Endometrial microvascular endothelial cells (primary cell): ENCODE results near the gene CCDC57. TPM values are rescaled to one million over a fixed set of nuclear protein-coding genes. Genes with fewer than 3 reads are reported as not detected.

ENCODE experiments used
- in situ Hi-C: cut with HindIII; loops from 2 replicates; pipeline ENCODE4 v1.10.0; 2017; ENCODE audit warnings: low sequenced_read_pairs, low pct_unique_long_range_greater_than_20kb; ENCODE audit errors: inconsistent ontology term
- total RNA-seq: library from RNA; depleted of rRNA; stranded (reverse); fragments of >200 nt; gene quantifications from one replicate; pipeline ENCODE4 v1.2.3, GENCODE V29; 2015; ENCODE audit errors: inconsistent ontology term

CCDC57 gene
- total RNA-seq, 1 donor from 2014 or later = 3.1 TPM

DNA sequence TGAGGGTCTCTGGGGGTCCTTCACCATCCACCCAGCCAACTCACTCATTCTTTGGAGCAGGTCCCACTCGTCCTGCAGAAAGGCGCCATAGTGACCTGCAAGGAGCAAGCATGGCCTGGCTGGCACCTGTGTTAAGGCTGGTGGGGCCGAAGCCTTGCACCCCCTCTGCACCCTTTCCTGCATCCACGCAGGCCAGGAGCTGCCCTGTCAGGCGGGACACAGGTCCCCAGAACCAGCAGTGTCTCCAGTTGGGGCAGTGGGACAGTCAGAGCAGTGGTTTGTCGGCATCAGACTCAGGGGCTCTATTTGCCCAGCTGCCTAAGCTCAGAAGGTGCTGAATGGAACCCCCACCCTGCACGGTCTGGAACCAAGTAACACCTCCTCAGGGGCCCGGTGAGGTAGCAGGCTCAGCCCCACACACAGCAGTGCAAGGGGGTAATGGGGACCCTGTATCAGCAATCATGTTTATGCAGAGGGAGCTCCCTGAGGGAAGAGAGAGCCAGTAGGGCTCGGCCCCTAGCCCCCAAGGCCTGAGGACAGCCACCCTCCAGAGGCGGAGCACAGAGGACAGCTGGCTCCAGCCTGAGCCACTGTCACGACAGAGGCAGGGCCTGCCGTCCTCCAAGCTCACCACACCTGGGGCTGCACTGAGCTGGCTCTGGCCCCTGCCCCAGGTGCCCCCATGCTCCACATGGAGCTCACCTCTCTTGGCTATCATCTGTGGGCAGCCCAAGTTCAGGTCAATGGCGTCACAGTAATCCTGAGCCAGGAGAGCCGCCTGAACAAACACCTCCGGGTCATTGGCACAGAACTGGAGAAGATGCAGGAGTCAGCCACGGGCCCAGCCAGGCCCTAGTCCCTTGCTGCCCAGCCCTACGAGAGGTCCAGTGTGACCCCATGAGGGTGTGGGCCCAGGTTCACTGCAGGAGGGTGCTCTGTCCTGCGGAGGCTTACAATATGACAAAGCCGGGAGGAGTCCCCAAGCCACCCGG is 148.9 kb downstream of the CCDC57 start:
- in situ Hi-C loops = no loop called here

DNA sequence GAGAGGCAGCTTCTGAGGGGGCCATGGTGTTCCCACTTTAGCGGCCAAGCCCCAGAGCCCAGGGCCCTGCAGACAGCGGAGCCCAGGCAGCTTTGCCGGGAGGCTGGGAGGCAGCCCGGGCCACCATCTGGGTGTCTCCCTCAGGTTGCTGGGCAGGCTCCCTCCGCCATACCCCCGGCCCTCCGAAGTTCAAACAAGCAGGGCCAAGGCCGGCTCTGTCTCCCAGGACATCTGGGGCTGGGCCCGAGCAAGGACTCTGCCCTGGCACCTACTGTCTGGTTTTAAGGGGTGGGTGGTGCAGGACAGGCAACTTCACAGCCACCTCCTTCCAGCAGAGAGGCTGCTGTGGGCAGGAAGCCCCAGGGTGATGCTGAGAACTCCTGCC is 149.7 kb downstream of the CCDC57 start:
- in situ Hi-C loops = no loop called here

DNA sequence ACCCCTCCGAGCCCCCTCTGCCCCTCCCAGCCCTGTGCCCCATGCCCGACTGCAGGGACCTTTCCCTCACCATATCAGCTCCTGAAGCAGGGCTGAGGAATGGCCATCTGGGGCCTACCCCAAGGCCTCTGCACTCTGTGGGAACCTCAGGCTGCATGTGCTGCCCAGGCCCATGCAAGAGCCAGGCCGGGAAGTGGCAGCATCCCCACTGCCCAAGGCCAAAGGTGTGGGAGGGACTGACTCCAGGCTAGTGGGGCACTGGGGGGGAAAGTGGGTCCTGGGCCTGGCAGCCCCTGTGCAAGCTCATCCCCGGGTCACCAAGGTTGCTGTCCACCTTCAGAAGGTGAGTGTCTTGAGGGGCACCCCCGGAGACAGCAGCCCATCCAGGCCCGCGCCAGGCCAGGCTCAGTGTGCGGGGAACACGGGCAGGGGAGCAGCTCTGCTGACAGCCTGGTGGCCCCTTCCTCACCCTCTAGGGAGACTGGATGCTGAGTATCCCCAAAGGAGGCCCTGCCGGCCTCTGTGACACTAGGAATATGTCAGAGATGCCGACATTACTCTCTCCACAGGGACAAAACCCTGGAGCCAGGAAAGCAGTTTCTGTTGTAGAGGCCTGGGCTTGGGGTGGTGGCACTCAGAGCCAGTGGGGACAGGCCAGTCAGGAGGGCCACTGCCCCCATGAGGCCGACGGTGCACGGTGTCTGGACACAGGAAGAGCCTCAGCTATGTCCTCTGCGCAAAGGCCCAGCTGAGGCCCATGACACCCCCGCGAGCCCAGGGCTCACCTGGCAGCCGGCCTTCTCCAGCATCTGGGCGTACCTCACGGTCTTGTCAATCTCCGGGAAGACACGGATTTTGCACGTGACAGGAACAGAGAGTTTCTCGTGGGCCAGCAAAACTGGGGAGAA is 150.3 kb downstream of the CCDC57 start:
- in situ Hi-C loops = no loop called here

DNA sequence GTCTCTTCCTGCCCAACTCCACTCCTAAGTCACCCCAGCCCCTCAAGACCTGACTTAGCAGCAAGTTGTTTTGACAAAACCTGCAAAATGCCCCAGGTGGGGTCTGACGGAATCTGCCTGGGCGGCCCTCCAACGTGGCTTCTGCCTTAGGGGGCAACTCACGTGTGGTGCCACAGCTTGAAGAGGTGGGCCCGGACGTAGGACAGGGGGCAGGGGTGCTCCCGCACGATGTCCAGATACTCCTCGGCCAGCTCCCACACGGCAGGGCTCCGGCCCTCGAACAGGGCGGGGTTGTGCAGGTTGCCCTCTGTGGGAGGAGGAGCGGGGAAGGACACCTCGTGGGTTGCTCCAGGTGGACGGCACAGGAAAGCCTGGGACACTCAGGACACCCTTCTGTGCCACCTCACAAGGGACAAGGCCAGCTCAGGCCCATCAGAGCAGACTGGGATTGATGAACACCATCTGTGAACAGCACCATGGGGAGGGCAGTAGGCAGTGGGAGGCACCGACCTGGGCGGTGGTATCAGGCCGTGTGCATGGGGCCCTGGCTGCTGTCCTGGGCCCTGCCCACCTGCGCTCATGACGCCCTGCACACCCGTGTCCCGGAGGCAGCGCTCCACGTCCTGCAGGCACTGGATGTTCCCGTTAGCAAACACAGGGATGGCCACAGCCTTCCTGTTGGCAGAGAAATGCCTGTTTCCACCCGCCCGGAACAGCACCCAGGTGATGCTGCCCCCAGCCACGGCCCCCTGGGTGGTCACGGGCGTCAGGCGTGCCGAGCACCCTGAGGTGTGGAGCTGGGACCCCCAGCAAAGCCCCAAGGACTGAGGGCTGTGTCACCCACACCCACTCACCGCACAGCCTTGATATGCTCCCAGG is 151.4 kb downstream of the CCDC57 start:
- in situ Hi-C loops = no loop called here

DNA sequence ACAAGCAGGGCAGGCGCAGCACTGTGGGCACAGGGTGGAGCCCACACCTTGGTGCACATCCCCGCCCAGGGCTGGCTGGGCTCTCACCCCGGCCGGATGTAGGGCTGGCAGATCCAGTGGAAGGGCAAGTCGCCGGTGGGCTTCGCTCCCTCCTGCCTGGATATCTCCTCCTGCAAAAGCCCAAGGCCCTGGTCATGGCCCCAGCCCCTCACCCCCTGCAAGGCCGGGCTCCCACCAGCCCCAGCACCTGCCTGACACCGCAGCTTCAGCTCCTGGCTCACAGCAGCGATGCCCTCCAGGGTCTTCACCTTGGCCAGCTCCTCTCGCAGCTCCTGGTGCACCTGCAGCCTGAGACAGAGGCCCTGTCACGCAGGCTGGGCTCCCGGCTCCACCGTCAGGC is 152.0 kb downstream of the CCDC57 start:
- in situ Hi-C loops = no loop called here

DNA sequence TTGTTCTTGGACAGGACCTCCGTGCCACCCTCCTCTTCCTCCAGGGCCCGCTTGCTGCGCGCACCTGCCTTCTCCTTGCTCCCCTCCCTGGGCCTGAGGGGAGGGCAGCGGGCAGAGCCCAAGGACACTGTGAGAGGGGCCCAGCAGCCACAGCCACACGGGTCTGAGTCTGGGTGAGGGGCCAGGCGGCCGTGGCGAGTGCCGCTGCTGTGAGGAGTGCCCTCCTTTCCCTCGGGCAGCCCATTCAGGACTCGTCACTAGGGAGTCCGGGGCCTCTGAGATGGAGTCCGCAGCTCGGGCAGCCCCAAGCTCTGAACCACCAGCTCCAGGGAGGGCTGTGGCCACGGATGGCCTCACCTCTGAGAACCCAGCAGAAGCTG is 152.7 kb downstream of the CCDC57 start:
- in situ Hi-C loops = no loop called here

DNA sequence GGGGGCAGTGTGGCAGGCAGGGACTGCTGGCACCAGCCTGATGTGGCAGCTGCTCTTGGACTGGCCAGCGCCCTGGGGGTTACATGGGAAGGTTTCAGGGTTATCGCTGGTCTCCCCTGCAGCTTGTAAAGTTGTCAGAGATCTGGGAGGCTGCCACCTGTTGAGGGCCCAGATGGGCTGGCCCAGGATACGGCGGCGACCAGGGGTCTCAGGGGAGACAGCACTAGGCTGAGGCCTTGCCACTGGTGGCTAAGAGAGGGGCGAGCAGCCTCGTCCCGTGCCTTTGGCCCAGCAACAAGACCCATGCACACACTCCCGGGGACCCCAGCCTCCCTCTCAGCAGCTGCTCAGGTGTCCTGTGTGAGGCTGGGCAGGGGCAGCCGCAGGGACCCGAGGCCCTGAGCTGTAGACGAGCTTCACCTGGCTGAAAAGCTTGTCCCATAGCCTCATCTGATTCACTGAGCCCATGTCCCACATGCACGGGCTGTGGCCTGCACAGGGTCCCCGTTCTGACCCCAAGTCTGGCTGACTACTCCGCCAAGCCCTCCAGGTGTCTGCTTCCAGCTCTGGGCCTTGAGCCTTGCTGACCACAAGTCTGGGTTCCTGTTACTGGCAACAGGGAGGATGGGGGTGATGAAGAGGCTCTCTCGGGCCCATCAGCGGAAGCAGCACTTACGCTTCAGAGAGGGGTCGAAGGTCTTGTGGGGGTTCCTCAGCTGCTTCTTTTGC is 153.2 kb downstream of the CCDC57 start:
- in situ Hi-C loops = no loop called here

DNA sequence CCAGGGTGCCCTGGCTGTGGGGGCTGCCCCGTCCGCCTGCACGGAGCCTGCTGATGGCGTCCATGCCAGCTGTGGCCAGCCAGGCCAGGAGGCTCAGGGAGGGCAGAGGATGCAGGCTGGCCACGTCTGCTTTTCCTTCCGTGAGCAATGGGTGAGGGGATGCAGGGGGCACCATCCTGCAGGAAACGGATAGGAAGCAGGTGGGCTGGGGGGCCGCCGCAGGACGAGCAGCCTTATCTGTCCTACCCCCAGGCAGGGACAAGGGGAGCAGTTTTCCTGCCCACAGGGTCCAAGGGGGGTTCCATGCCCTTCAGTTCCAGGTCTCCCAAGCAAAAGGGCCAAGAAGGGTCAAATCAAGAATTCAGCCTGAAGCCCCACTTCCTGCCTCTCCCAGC is 153.8 kb downstream of the CCDC57 start:
- in situ Hi-C loops = no loop called here

DNA sequence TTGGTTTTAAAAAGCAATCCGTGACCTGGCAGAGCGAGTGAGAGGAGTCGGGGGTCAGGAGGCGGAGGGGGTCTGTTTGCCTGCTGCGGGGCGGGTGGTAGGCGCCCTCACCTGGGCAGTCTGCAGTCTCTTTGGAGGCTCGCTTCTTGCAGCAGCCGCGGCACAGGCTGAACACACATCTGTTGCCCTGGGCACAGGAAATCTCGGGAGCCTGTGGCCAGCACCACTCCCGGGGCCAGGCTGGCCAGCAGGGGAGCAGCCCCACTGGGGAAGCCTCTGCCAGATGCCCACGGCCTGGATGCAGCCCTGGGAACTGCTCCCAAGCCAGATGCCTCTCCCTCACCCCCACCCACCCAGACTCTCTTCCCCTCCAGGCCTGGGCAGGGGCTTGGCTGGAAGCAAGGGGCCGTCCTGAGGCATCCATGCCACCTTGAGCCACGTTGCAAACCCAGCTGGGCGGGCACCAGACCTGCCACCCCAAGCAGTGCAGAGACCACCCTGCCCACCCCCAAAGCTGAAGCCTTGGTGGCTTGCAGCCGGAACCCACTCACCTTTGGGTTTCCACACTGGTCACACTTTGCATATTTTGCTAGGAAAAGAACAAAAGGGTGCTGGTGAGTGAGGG is 154.3 kb downstream of the CCDC57 start:
- in situ Hi-C loops = no loop called here

DNA sequence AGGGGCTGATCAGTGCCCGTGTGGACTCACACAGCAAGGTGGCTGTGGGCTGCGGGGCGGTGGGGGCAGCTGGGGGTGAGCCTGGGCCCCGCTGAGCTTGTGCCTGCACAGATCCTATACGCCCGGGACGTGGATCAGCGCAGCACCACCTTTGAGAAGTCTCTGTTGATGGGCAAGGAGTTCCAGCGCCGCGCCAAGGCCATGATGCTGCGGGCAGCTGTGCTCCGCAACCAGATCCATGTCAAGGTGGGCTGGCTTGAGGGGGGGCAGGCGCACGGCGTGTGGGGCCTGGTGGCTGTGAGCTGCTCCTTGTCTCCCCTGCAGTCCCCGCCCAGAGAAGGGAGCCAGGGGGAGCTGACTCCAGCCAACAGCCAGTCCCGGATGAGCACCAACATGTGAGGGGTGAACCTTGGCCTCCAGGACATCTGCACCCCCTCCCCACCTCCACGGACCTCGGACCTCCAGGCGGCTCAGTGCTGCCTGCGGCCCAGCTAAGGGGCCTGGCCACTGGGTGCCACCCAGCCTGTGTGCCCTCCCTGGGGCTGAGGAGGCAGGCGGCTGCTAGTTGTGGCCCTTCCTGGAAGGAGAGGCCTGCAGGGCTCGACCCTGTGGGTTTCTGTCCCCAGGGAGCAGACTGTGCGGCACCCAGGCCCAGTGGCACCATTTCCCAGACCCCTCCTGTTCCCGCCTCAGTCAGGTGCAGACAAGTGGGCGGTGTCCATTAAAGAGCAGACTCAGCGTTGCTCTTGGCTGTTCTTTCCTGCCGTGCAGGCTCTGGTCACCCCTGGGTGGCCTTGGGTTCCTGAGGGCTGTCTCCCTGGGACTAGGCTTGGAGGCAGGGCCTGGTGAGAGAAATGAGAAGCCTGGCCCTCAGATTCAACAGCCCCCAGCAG is 155.7 kb downstream of the CCDC57 start:
- in situ Hi-C loops = no loop called here

DNA sequence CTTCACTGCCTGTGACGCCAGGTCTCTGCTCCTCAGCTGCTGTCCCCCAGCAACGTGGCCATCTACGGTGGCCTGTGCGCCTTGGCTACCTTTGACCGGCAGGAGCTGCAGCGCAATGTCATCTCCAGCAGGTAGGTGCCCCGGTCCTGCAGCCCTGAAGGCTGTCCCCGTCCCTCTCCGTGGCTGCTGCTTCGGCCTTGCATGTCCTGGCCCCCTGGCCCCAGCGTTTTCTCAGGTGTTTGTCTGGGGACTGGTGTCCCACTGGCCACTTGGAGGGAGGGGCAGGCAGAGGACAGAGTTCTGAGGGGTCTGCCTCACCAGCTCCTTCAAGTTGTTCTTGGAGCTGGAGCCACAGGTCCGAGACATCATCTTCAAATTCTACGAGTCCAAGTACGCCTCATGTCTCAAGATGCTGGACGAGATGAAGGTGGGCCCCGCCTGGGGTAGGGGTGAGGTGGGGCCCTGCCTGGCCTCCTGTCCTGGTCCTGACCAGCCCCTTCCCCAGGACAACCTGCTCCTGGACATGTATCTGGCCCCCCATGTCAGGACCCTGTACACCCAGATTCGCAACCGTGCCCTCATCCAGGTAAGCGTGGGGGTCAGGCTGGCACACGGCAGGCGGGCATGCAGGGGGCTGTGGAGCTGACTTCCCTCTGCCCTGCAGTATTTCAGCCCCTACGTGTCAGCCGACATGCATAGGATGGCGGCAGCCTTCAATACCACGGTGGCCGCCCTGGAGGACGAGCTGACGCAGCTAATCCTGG is 156.5 kb downstream of the CCDC57 start:
- in situ Hi-C loops = no loop called here

DNA sequence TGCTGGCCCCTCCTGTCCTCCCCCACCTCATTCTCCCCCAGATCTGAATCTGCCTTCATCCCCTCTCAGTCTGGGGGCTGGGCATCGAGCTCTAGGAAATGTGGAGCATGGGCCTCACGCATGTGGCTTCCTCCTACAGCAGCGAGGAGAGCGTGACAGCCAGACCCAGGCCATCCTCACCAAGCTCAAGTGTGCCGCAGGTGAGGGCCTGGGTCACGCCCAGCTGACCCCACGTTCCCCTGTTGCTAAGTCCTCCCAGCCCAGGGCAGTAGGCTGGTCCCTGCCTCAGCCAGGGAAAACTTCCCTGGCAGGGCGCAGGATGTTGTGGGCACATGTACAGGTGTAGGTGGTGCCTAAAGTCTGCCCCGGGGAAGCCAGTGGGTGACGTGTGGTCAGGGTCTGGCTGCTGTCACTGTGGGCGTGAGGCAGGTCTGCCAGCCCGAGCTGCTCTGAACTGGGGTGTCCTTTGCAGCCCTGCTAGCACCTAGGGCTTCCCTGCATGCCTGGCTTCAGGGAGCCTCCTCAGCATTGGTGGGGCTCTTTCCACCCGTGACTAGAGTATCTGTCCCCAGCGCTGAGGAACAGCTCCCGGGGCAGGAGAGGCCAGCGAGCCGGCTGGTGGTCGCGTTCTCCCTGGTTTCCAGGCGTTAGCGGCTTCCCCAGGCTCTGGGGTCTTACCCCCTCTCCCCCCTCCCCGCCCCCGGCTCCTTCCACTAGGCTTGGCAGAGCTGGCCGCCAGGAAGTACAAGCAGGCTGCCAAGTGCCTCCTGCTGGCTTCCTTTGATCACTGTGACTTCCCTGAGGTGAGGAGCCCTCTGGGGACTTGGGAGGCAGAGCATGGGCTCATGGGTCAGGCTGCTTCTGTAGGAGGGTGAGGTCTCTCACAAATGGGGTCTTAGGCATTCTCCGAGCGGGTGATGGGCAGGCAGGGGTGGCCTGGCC is 157.3 kb downstream of the CCDC57 start:
- in situ Hi-C loops = no loop called here

DNA sequence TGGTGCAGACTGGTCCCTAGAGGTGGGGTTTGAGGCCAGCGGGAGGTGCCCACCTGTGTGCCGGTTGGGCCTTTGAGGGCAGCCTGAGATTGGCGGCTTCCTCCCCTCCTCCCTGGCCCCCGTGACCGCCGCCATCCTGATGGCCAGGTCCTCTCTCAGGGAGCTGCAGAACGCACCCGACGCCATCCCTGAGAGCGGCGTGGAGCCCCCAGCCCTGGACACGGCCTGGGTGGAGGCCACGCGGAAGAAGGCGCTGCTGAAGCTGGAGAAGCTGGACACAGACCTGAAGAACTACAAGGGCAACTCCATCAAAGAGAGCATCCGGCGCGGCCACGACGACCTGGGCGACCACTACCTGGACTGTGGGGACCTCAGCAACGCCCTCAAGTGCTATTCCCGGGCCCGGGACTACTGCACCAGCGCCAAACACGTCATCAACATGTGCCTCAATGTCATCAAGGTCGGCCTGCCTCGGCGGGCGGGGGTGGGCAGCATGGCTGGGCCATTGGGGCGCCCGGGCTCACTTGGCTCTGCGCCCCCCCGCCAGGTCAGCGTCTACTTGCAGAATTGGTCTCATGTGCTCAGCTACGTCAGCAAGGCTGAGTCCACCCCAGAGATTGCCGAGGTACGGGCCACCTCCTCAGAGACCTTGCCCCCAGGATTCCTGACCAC is 158.2 kb downstream of the CCDC57 start:
- in situ Hi-C loops = no loop called here

DNA sequence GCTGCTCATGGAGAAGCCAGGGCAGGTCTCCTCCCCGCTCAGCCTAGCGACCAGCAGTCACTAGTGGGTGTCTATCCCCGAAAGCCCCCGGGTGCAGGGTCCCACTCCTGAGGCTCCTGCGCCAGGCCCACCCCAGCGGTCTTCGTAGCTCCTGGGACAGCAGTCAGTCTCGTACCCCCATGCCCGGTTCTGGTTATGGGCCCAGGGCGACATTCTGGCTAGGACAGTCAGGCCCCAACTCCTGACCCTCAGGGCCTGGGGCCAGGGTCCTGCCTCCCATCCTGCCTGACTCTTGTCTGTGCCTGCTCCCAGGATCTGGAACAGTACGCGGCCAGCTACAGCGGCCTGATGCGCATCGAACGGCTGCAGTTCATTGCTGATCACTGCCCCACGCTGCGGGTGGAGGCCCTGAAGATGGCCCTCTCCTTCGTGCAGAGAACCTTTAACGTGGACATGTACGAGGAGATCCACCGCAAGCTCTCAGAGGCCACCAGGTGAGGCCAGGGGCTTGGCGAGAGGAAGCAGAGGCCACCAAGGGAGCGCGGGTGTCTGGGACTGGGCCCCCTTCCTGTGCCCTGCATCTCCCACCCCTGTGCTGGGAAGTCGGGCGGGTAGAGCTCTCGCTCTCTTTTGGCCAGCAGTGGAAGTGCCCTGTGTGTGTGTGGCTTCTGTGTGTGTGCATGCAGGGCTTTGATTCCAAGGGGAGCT is 158.9 kb downstream of the CCDC57 start:
- in situ Hi-C loops = no loop called here
